Stimulated activated CD4-positive, alpha-beta T cell treated with anti-CD3 and anti-CD28 coated beads, Interleukin-15, amount 100 ng/mL, for 48 hours (primary cell): ENCODE results near the gene FBXO9.

Experiments
- DNase-seq, 2 donors: peaks; one replicate each; pipeline ENCODE4 v3.0.0-alpha.2; 2020; ENCODE audit warnings: low read depth in 2 of 2

Gene FBXO9

GRCh38 chr6:53065266-53066076, at the start of gene FBXO9:
Gene FBXO9, plus strand, starts transcription at chr6:53065404. Its CDS starts 386 bp downstream, at chr6:53065790.
- peak in 1 of 2 donors; percentile 52 for DNase-seq

- DNase-seq, result no peak
Observed at GRCh38 chr6:53015486-53015885, 49.7 kb upstream of the FBXO9 start.

- no peak for DNase-seq
Observed at GRCh38 chr6:53018446-53018845, 46.8 kb upstream of the FBXO9 start.

- no peak for DNase-seq
Observed at GRCh38 chr6:53020005-53020744, 45.0 kb upstream of the FBXO9 start.

- no peak for DNase-seq
Observed at GRCh38 chr6:53023323-53023722, 41.9 kb upstream of the FBXO9 start.

GRCh38 chr6:53026526-53026925, 38.7 kb upstream of the FBXO9 start:
- DNase-seq, result no peak

- DNase-seq, result no peak
Observed at GRCh38 chr6:53027131-53027718, 38.0 kb upstream of the FBXO9 start.

GRCh38 chr6:53028467-53028866, 36.7 kb upstream of the FBXO9 start:
- DNase-seq, result no peak

GRCh38 chr6:53029257-53029656, 35.9 kb upstream of the FBXO9 start:
- no peak for DNase-seq

GRCh38 chr6:53029761-53030160, 35.4 kb upstream of the FBXO9 start:
- DNase-seq, result no peak

- DNase-seq, result no peak
Observed at GRCh38 chr6:53031281-53031680, 33.9 kb upstream of the FBXO9 start.

GRCh38 chr6:53032849-53033248, 32.4 kb upstream of the FBXO9 start:
- no peak for DNase-seq

- no peak for DNase-seq
Observed at GRCh38 chr6:53033764-53034163, 31.4 kb upstream of the FBXO9 start.

- no peak for DNase-seq
Observed at GRCh38 chr6:53035549-53036213, 29.5 kb upstream of the FBXO9 start.

- no peak for DNase-seq
Observed at GRCh38 chr6:53038141-53038540, 27.1 kb upstream of the FBXO9 start.

GRCh38 chr6:53038596-53038995, 26.6 kb upstream of the FBXO9 start:
- DNase-seq, result no peak

GRCh38 chr6:53041356-53041755, 23.8 kb upstream of the FBXO9 start:
- DNase-seq, result no peak

GRCh38 chr6:53042112-53042511, 23.1 kb upstream of the FBXO9 start:
- DNase-seq, result no peak

GRCh38 chr6:53043581-53043980, 21.6 kb upstream of the FBXO9 start:
- DNase-seq, result no peak

GRCh38 chr6:53044071-53044470, 21.1 kb upstream of the FBXO9 start:
- no peak for DNase-seq

GRCh38 chr6:53044572-53044971, 20.6 kb upstream of the FBXO9 start:
- DNase-seq, result no peak
